ENCODE measurements around the gene WWOX.
"Not testable (repeated sequence)": the region's sequence is repeated elsewhere in the genome, so short reads cannot be mapped to it uniquely, and the experiment has no call there.

Gene WWOX

GRCh38 chr16:78597809-78598570, 498.5 kb downstream of the WWOX start:
- TF ChIP-seq, protein P1, sequence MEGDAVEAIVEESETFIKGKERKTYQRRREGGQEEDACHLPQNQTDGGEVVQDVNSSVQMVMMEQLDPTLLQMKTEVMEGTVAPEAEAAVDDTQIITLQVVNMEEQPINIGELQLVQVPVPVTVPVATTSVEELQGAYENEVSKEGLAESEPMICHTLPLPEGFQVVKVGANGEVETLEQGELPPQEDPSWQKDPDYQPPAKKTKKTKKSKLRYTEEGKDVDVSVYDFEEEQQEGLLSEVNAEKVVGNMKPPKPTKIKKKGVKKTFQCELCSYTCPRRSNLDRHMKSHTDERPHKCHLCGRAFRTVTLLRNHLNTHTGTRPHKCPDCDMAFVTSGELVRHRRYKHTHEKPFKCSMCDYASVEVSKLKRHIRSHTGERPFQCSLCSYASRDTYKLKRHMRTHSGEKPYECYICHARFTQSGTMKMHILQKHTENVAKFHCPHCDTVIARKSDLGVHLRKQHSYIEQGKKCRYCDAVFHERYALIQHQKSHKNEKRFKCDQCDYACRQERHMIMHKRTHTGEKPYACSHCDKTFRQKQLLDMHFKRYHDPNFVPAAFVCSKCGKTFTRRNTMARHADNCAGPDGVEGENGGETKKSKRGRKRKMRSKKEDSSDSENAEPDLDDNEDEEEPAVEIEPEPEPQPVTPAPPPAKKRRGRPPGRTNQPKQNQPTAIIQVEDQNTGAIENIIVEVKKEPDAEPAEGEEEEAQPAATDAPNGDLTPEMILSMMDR (IDR thresholded peaks at IDR 0.05; ENCODE audit: insufficient read depth, low read length, poor library complexity, severe bottlenecking) = no peak
- Histone ChIP-seq H3K4me3 (replicated peaks; ENCODE audit: low read depth, low read length) (no peak overlapping the region), H3K36me3 (ENCODE audit: control insufficient read depth, insufficient read depth, low read length) (no peaks in the 10 kb centered on the region), H3K27me3 (replicated peaks; ENCODE audit: control insufficient read depth, insufficient read depth, low read length) (no peaks in the 10 kb centered on the region)
- no peak for DNase-seq (ENCODE audit: extremely low read depth, insufficient read length)

DNA sequence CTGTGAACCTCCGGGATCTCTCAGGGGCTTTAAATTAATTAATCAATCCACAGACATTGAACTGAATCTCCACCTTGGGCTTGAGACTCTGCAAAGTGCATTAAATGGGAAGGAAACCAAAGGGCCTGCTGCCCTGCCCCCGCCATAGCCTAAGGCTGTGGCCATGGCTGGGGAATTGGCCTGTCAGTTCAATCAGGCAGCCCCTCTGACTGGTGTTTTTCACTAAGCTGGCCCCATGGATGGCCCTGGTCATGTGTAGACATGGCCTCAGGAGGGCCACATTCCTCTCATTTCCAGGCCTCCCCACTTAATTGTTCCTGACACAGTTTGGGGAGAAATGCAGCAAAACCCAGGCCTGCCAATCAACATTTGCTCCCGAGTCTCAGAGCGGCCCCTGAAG, 499.8 kb downstream of the WWOX start:
- Histone ChIP-seq H3K27me3 (replicated peaks; ENCODE audit: control insufficient read depth, insufficient read depth, low read length) (no peaks in the 10 kb centered on the region), H3K4me3 (replicated peaks; ENCODE audit: low read depth, low read length) (no peak overlapping the region), H3K36me3 (ENCODE audit: control insufficient read depth, insufficient read depth, low read length) (no peaks in the 10 kb centered on the region)
- no peak for DNase-seq (ENCODE audit: extremely low read depth, insufficient read length)
- TF ChIP-seq, protein P1 (IDR thresholded peaks at IDR 0.05; ENCODE audit: insufficient read depth, low read length, poor library complexity, severe bottlenecking) = no peak

GRCh38 chr16:78604423-78605062, 505.1 kb downstream of the WWOX start:
- not testable (repeated sequence) for H3K36me3 ChIP-seq (ENCODE audit: control insufficient read depth, insufficient read depth, low read length); H3K4me3 ChIP-seq (replicated peaks; ENCODE audit: low read depth, low read length); DNase-seq (ENCODE audit: extremely low read depth, insufficient read length); H3K27me3 ChIP-seq (replicated peaks; ENCODE audit: control insufficient read depth, insufficient read depth, low read length)

DNA sequence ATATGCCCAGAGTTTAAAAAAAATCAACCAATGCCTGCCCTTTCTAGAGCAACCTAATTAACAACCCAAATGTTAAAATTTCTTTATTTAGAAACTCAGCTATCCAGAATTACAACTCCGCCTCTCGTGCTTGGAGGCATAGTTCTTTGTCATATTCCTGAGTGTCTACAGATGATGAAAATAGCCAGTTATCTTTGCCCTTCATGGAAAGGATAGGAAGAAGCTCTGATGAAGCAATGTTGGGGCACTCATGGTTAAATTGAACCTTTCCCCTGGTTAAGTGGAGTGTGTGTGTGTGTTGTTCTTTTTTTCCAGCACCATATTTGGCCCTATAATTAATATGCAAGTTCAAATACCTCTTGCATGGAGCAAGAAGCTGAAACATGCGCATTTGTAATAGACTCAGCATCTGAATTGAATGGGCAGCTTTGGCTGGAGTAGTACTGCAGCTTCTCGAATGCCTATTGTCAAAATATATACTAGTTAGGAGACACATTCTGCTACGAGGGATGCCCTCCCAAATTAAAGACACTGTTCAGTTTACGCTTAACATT, 506.2 kb downstream of the WWOX start:
- no peaks in the 10 kb centered on the region for H3K36me3 ChIP-seq (ENCODE audit: control insufficient read depth, insufficient read depth, low read length)
- H3K4me3 ChIP-seq (replicated peaks; ENCODE audit: low read depth, low read length) = no peak overlapping the region
- TF ChIP-seq, protein P1 (IDR thresholded peaks at IDR 0.05; ENCODE audit: insufficient read depth, low read length, poor library complexity, severe bottlenecking) = no peak
- H3K27me3 ChIP-seq (replicated peaks; ENCODE audit: control insufficient read depth, insufficient read depth, low read length) = no peaks in the 10 kb centered on the region
- no peak for DNase-seq (ENCODE audit: extremely low read depth, insufficient read length)

DNA sequence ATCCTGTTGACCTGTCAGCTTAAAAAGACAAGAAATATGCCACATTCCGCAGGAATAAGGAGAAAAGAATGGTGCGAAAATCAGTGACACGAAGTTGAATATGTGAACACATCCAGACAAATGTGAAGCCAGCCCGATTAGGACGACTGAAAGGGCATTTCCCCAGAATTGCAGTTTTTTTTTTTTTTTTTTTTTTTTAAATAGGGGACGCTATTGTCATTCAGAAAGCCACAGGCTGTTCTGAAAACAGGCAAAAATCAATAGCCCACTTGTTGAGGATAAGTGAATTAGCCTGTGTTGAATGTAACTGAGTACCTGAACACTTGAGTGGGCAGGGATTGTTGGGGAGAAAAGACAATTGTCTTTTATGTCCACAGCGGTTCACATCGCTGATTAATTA, 507.1 kb downstream of the WWOX start:
- Histone ChIP-seq H3K36me3 (ENCODE audit: control insufficient read depth, insufficient read depth, low read length) (no peaks in the 10 kb centered on the region), H3K4me3 (replicated peaks; ENCODE audit: low read depth, low read length) (no peak overlapping the region), H3K27me3 (replicated peaks; ENCODE audit: control insufficient read depth, insufficient read depth, low read length) (no peaks in the 10 kb centered on the region)
- DNase-seq (ENCODE audit: extremely low read depth, insufficient read length) = no peak
- TF ChIP-seq, protein P1 (IDR thresholded peaks at IDR 0.05; ENCODE audit: insufficient read depth, low read length, poor library complexity, severe bottlenecking) = no peak

DNA sequence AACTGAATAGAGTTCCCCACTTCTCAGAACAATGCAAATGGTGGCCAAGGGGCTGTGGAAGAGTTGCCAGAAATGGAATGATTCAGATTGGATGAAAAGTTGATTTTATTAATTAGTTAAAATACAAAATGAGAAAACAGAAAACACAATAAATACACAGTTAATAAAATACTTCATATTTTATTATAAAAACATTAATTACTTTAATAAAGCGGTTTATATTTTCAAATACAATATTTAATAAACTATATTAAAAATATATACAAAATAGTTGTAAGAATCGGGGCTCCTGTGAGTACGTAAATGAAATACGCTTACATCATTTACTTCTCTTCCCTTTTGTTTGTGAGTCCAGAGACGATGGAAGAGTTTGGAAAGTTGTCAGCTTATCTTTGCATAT, 507.6 kb downstream of the WWOX start:
- H3K36me3 ChIP-seq (ENCODE audit: control insufficient read depth, insufficient read depth, low read length) = no peaks in the 10 kb centered on the region
- no peak for DNase-seq (ENCODE audit: extremely low read depth, insufficient read length)
- H3K4me3 ChIP-seq (replicated peaks; ENCODE audit: low read depth, low read length) = no peak overlapping the region
- no peaks in the 10 kb centered on the region for H3K27me3 ChIP-seq (replicated peaks; ENCODE audit: control insufficient read depth, insufficient read depth, low read length)
- TF ChIP-seq, protein P1 (IDR thresholded peaks at IDR 0.05; ENCODE audit: insufficient read depth, low read length, poor library complexity, severe bottlenecking) = no peak
